Activated T-cell treated with anti-CD3 and anti-CD28 coated beads for 24 hours (primary cell): ENCODE data around the gene MED15.

Experiments used
- DNase-seq: peaks from one replicate; pipeline ENCODE4 v3.0.0-alpha.2; 2020; ENCODE audit warnings: low read depth

MED15 gene

DNA sequence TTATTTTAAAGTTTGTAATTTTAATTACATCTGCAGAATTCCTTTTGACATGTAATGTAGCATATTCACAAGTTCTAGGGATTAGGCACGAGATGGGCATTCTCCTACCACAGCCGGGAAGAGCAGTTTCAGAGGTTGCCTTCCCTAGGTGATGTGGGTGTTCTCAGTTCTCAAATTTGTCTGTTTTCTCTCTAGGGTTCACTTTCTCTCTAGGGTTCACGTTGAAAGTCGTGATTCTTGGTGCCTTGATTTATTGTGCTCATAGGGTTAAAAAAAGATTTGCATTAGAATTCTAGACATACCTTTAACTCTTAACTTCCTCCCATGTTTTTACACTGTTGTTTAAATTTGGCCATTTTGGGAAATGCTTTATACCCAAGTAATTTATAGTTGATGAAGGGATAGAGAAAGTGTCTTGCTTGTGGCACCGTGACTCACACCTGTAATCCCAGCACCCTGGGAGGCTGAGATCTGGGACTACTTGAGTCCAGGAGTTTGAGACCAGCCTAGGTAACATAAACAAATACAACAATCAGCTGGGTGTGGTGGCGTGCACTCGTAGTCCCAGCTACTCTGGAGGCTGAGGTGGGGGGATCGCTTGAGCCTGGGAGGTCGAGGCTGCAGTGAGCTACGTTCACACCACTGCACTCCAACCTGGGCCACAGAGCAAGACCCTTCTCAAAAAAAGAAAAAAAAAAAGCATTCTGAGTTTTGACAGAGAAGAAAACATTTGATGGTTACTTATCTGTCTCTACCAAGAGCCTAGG, 3.6 kb downstream of the MED15 start:
- no peak for DNase-seq

DNA sequence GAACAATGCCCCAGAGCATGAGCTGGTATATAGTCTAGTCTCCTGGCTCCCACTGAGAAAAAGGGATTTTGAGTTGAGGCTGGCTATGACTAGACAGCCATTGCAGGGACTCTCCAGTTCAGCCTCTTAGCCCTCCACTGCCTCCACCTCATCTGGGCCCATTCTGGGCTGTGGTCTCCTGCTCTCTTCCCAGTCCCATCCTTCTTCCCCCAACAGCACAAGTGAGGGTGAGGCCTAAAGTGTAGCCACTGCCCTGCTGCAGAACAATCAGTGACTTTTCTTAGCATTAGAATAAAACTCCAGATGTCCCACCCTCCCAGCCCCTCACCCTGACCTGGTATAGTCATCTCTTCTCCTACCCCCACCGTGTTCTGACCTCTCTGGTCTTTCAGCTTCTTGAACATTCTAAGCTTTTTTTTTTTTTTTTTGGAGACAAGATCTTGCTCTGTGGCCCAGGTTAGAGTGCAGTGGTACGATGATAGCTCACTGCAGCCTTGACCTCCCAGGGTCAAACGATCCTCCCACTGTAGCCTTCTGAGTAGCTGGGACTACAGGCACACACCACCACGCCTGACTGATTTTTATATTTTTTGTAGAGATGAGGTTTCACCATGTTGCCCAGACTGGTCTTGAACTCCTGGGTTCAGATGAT, 4.3 kb downstream of the MED15 start:
- no peak for DNase-seq

DNA sequence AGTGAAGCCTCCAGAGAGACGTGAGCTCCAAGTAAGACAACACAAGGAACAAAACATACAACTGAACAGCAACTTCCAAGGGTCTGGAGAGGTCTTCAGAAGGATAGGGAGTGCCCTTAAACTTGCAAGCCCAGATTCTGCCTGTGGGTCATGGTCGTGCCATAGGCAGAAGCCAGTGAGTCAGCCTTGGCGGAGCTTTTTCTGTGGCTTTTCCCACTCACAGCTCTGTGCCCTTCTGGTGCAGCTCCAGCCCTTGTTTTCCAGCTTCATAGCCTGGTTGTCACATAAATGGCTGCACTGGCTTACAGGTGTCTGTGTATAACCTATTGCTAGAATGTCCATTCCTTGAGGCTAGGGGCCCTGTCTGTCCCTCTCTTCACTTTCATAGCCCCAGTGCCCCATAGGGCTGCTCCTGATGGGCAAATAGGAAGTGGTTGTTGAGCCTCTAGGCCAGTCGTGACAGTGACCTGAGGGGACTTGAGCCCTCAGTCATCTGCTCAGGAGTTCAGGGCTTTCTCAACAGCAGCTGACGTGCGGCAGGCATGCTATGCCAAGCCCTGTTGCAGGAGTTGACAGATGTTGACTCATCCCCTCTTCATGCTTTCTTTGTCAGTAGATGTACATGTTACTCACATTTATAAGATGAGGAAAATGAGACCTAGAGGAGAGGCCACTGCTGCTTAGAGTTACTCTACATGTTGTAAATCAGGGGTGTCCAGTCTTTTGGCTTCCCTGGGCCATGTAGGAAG, 7.4 kb downstream of the MED15 start:
- DNase-seq = no peak

GRCh38 chr22:20516399-20516798, 9.0 kb downstream of the MED15 start:
- no peak for DNase-seq

DNA sequence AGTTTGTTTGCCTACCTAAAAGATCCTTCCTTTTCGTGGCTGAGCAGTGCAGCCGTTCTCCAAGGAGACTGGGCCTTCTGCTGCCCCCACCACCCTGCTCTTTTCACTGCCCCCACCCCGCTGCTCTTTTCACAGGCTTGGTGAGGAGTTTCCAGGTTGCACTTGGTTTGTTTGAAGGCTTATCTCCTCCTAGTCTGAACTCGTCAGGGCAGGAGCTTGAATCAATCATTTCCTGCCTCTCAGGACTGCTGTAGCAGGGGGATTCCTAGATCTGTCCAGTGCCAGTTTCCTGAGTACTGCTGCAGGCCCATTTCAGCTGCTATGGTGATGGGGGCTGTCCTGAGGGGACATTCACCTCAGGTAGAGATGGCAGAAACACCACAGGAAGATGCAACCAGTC, 10.0 kb downstream of the MED15 start:
- DNase-seq = no peak

GRCh38 chr22:20517841-20518592, 10.6 kb downstream of the MED15 start:
- no peak for DNase-seq

- no peak for DNase-seq
These were observed 12.1 kb downstream of the MED15 start for GRCh38 chr22:20519558-20519957.

DNA sequence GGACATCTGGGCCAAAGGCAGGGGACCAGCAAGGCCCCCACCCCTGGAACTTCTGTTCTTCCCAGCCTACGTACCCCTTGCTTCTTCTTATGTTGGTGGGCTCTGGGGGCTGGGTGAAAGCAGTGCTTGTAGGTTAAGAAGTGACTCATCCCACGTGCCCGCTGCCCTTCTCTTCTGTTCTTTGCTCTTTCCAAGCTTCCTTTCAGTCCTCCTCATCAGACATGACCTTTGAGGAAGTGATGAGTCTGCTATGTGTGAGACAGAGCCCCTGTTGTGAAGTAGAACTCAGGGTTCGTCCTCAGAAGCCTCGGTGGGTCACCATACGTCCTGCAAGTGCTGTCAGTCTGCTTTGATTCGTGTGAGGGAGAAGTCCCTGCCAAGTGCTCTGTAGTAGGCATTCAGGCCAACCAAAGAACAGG, 12.7 kb downstream of the MED15 start:
- no peak for DNase-seq

GRCh38 chr22:20522134-20523004, 15.0 kb downstream of the MED15 start:
- no peak for DNase-seq

- no peak for DNase-seq
These were observed 15.9 kb downstream of the MED15 start for GRCh38 chr22:20523086-20523983.

GRCh38 chr22:20524004-20524481, 16.6 kb downstream of the MED15 start:
- no peak for DNase-seq

DNA sequence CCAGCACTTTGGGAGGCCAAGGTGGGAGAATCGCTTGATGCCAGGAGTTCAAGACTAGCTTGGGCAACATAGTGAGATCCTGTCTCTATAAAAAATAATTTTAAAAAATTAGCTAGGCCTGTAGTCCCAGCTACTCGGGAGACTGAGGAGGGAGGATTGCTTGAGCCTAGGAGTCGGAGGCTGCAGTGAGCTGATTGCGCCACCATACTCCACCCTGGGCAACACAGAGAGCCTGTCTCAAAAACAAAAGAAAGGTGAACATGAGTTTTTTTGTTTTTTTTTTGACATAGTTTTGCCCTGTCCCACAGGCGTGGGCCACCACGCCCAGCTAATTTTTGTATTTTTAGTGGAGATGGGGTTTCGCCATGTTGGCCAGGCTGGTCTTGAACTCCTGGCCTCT, 17.6 kb downstream of the MED15 start:
- no peak for DNase-seq

DNA sequence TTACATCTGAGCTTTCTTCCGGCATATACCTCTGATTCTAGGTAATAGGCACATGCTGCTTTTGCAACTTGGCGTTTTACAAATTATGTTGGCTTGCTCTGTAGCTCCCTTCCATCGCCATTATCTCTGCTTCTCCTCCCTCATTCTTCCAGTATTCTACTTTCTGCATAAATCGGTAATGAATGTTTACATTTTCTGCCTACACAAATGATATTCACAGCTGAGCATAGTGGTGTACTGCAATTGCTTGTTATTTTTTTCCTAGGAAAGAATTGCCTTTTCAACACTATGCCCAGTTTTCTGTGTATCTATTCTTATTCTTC, 18.9 kb downstream of the MED15 start:
- DNase-seq = no peak

DNA sequence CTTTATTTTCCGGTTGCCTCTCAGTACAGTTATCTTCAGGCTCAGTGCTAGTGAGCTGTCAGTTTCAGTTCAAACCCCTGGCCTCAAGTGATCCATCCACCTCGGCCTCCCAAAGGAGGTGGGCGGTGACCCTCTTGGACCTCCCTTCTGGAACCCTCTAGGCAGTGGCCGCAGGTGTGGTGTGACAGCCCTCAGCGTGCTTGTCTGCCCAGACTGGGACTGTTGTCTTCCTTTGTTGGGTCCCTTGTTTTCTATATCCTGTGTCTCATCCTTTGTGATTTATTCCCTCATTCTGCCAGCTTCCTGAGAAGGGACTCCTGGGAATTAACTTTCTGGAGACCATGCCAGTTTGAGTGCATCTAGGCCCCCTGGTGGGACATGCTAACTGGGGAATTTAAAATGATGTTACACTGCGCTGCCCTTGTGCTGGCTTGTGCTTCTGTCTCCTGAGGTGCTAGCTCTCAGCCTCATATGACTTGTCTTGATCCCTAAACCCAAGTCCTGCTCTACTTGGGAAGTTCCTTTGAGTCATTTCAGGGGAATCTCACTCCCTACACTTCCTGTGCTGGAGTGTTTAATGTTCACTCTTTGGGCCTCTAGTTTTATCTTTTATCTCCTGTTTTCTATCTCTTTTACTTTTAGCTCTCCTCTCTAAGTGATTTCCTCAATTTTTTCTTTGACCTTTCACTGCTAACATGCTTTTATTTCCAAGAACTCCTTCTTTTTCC, 19.4 kb downstream of the MED15 start:
- DNase-seq = no peak

DNA sequence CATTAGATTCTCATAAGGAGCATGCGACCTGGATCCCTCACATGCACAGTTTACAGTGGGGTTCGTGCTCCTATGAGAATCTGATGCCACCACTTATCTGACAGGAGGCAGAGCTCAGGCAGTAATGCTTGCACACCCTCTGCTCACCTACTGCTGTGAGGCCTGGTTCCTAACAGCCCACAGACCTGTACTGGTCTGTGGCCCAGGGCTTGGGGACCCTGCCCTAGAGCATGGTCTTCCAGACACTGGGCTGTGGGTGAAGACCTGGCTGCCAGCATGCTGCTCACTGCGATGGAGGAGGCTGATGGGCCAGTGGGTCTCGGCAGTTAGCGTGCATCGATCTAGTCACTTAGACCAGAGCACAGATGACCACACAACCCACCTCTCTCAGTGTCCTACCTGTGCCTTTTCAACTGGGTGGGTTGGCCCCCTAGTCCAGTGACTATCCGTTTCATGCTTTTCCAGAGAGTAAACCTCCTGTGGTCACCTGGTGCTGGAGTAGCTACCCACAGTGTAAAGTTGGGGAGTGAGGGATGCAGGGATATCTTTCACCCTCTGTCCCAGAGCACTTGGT, 21.1 kb downstream of the MED15 start:
- no peak for DNase-seq

DNA sequence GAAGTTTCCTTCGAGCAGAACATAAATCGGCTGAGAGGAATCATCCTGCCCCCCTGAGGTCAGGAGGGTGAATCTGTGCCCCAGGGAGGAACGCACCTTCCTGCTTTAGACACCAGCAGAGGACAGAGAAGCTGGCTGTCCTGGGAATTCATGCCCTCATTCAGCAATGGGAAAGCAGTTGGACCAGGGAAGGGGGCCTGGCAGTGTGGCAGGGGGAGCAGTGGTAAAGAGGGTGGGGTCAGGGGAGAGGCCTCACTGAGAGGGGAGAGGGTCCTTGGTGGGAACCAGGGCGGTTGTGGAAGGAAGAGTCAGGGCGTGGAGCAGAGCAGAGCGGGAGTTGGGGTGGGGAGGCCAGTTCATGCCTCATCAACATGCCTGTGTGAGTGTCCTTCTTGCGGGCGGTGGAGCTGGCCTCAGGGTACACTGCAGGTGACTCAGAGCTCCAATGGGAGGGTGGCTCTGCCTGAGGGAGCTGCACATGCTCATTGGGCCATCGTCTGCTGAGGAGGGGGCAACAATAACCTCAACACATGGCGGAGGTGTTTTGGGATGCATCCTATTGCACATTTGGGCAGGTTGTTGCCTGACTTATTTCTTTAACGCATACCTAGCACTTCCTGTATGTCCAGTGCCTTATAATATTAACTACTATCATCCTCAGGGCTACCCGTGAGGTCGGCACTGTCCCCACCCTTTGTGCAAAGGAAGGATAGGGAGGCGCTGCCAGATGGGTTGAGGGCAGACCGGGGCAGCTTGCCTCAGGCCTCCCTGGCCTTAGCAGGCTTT, 23.2 kb downstream of the MED15 start:
- DNase-seq = no peak

GRCh38 chr22:20531154-20531403, 23.7 kb downstream of the MED15 start:
- no peak for DNase-seq

- no peak for DNase-seq
These were observed 24.2 kb downstream of the MED15 start for GRCh38 chr22:20531404-20532201.
